H1 (cell line): ENCODE measurements around the gene CRX. TPM values are rescaled to one million over a fixed set of nuclear protein-coding genes. Genes with fewer than 3 reads are reported as not detected.

Experiments used
- CTCF ChIA-PET: fragments of 300-600 bp; sonication (Branson Sonifier 250); formaldehyde crosslinking; loops from one replicate; lab custom pipeline; 2021; ENCODE audit not compliant: partially characterized antibody; lab: Charles Lee
- POLR2A ChIA-PET: fragments of 300-600 bp; sonication (Branson Sonifier 250); formaldehyde crosslinking; loops from one replicate; lab custom pipeline; 2021; ENCODE audit warnings: inconsistent platforms; ENCODE audit not compliant: partially characterized antibody; lab: Charles Lee
- DNase-seq, 2 experiments: peaks; one replicate each; pipeline versions ENCODE4 v3.0.0 to v3.0.0-alpha.2; 2010 to 2022; ENCODE audit warnings: low spot score in 2 of 2, low read depth in 1 of 2, mixed read lengths in 1 of 2
- FAIRE-seq: peaks from 2 replicates; lab custom pipeline; 2011; peaks lifted over from hg19 to GRCh38; lab: Jason Lieb, UNC
- H2AFZ ChIP-seq: 2 replicates; pipeline ENCODE4 v1.8.1; 2012; ENCODE audit warnings: low read length, inconsistent platforms
- H2AK5ac ChIP-seq: 2 replicates; pipeline ENCODE4 v1.6.1; 2013; ENCODE audit warnings: low read depth, low read length
- H2BK120ac ChIP-seq: replicated peaks from 2 replicates; pipeline ENCODE3; 2013; ENCODE audit warnings: low read depth, low read length, inconsistent platforms
- H2BK12ac ChIP-seq: 2 replicates; pipeline ENCODE4 v1.6.1; 2013; ENCODE audit warnings: low read depth, low read length
- H2BK15ac ChIP-seq: 2 replicates; pipeline ENCODE4 v1.6.1; 2013; ENCODE audit warnings: low read length
- H2BK20ac ChIP-seq: 2 replicates; pipeline ENCODE4 v1.6.1; 2013; ENCODE audit warnings: low read length
- H2BK5ac ChIP-seq: 2 replicates; pipeline ENCODE4 v1.6.1; 2013; ENCODE audit warnings: low read depth, low read length
- H3K14ac ChIP-seq: 2 replicates; pipeline ENCODE4 v1.6.1; 2013; ENCODE audit warnings: inconsistent platforms; ENCODE audit not compliant: insufficient read length
- H3K18ac ChIP-seq: 2 replicates; pipeline ENCODE4 v1.6.1; 2013; ENCODE audit warnings: low read length; ENCODE audit errors: extremely low read depth
- H3K23ac ChIP-seq: 2 replicates; pipeline ENCODE4 v1.6.1; 2013; ENCODE audit warnings: inconsistent platforms; ENCODE audit not compliant: insufficient read length
- H3K23me2 ChIP-seq: 2 replicates; pipeline ENCODE4 v1.6.1; 2013; ENCODE audit warnings: low read depth, low read length
- H3K27ac ChIP-seq: 2 replicates; pipeline ENCODE4 v1.6.1; 2011; ENCODE audit warnings: low read depth, low read length, inconsistent platforms
- H3K27me3 ChIP-seq, 4 experiments: replicated peaks in 1 of 4; 1 replicate in 1 of 4; 2 replicates in 3 of 4; pipeline versions ENCODE4 v1.6.1 to v1.8.1; 2011 to 2013; ENCODE audit warnings: low read length in 3 of 4, mild to moderate bottlenecking in 3 of 4, inconsistent platforms in 2 of 4, mixed read lengths in 2 of 4, moderate library complexity in 1 of 4; ENCODE audit not compliant: control insufficient read depth in 3 of 4, insufficient read depth in 3 of 4; ENCODE audit errors: extremely low read depth in 1 of 4
- H3K36me3 ChIP-seq, 4 experiments: 2 replicates each; pipeline versions ENCODE4 v1.6.1 to v1.8.1; 2011 to 2013; ENCODE audit warnings: mild to moderate bottlenecking in 4 of 4, low read length in 3 of 4, moderate library complexity in 2 of 4, control low read depth in 1 of 4, inconsistent platforms in 1 of 4; ENCODE audit not compliant: insufficient read depth in 4 of 4, control insufficient read depth in 2 of 4
- H3K4ac ChIP-seq: replicated peaks from 2 replicates; pipeline ENCODE3; 2013; ENCODE audit warnings: low read length, low read depth, mixed read lengths, inconsistent platforms; ENCODE audit not compliant: insufficient read length
- H3K4me1 ChIP-seq, 4 experiments: replicated peaks in 1 of 4; 1 replicate in 1 of 4; 2 replicates in 3 of 4; pipeline versions ENCODE4 v1.6.1 to v1.8.1; 2011 to 2013; ENCODE audit warnings: low read length in 3 of 4, inconsistent platforms in 2 of 4, mixed read lengths in 1 of 4; ENCODE audit not compliant: insufficient read depth in 4 of 4, control insufficient read depth in 3 of 4
- H3K4me2 ChIP-seq, 2 experiments: 2 replicates each; pipeline versions ENCODE4 v1.6.1 to v1.8.1; 2011 to 2013; ENCODE audit warnings: low read depth in 2 of 2, low read length in 2 of 2, control low read depth in 1 of 2, inconsistent platforms in 1 of 2, mild to moderate bottlenecking in 1 of 2; ENCODE audit not compliant: insufficient read depth in 1 of 2
- H3K4me3 ChIP-seq, 4 experiments: fragments of 200-600, 300-600 bp in 1 of 4; sonication (generic), shearing (Covaris generic), sonication (Bioruptor Twin) in 1 of 4; 2 replicates each; pipeline versions ENCODE4 v1.5.1 to v1.8.1; 2011 to 2016; ENCODE audit warnings: low read length in 4 of 4, low read depth in 3 of 4, control low read depth in 2 of 4, inconsistent platforms in 2 of 4, mild to moderate bottlenecking in 2 of 4, mixed read lengths in 1 of 4, moderate library complexity in 1 of 4; ENCODE audit not compliant: insufficient read depth in 2 of 4; ENCODE audit errors: extremely low read depth in 1 of 4
- H3K56ac ChIP-seq: replicated peaks from 2 replicates; pipeline ENCODE3; 2013; ENCODE audit warnings: low read depth, mild to moderate bottlenecking, mixed read lengths, low read length, inconsistent platforms; ENCODE audit not compliant: insufficient read length
- H3K79me1 ChIP-seq: 2 replicates; pipeline ENCODE4 v1.6.1; 2013; ENCODE audit warnings: low read depth, low read length, control low read depth
- H3K79me2 ChIP-seq, 2 experiments: 2 replicates each; pipeline versions ENCODE4 v1.6.1 to v1.8.1; 2012 to 2013; ENCODE audit warnings: low read length in 2 of 2, mild to moderate bottlenecking in 2 of 2, inconsistent platforms in 1 of 2; ENCODE audit not compliant: insufficient read depth in 2 of 2, control insufficient read depth in 1 of 2
- H3K9ac ChIP-seq, 4 experiments: replicated peaks in 1 of 4; 1 replicate in 1 of 4; 2 replicates in 3 of 4; pipeline versions ENCODE4 v1.6.1 to v1.8.1; 2011 to 2013; ENCODE audit warnings: low read depth in 3 of 4, low read length in 3 of 4, control low read depth in 2 of 4, mild to moderate bottlenecking in 2 of 4, moderate library complexity in 2 of 4, inconsistent platforms in 1 of 4; ENCODE audit errors: extremely low read depth in 1 of 4
- H3K9me3 ChIP-seq, 2 experiments: 2 replicates each; pipeline versions ENCODE4 v1.6.1 to v1.8.1; 2012 to 2013; ENCODE audit warnings: mild to moderate bottlenecking in 2 of 2, moderate library complexity in 2 of 2, control low read depth in 1 of 2, inconsistent platforms in 1 of 2, low read depth in 1 of 2, low read length in 1 of 2, mixed read lengths in 1 of 2; ENCODE audit not compliant: insufficient read depth in 2 of 2
- H4K20me1 ChIP-seq, 2 experiments: replicated peaks in 1 of 2; 2 replicates each; pipeline versions ENCODE3 to v1.8.1; 2011 to 2013; ENCODE audit warnings: inconsistent platforms in 2 of 2, low read length in 2 of 2, mild to moderate bottlenecking in 1 of 2; ENCODE audit not compliant: insufficient read depth in 2 of 2, control insufficient read depth in 1 of 2
- H4K5ac ChIP-seq: 2 replicates; pipeline ENCODE4 v1.6.1; 2013; ENCODE audit warnings: low read length, low read depth, mixed read lengths, inconsistent platforms; ENCODE audit not compliant: insufficient read length
- H4K8ac ChIP-seq: 2 replicates; pipeline ENCODE4 v1.8.0; 2013; ENCODE audit warnings: mild to moderate bottlenecking, moderate library complexity, low read length, inconsistent platforms; ENCODE audit not compliant: insufficient read depth; ENCODE audit errors: extremely low read depth
- H4K91ac ChIP-seq: replicated peaks from 2 replicates; pipeline ENCODE3; 2013; ENCODE audit warnings: low read length, mixed read lengths, inconsistent platforms; ENCODE audit not compliant: insufficient read length
- KDM1A ChIP-seq: fragments of 200-600, 300-600 bp; sonication (generic); IDR thresholded peaks from 2 replicates; pipeline ENCODE4 v1.7.1; 2016; ENCODE audit warnings: mild to moderate bottlenecking, low read length, borderline replicate concordance
- SAP30 ChIP-seq: fragments of 300-600 bp; sonication (generic); IDR thresholded peaks from 2 replicates; pipeline ENCODE4 v1.7.1; 2012; ENCODE audit warnings: low read length, moderate library complexity, mild to moderate bottlenecking, inconsistent platforms; ENCODE audit not compliant: insufficient read depth, insufficient replicate concordance
- WGBS, 2 experiments: shearing (Covaris generic) in 1 of 2; methylation state at CpG; one replicate each; pipeline versions ENCODE4 v1.1.6 to v1.1.7; 2013 to 2015; ENCODE audit warnings: low lambda C conversion rate in 2 of 2, mixed read lengths in 2 of 2, inconsistent platforms in 1 of 2, low coverage in 1 of 2, missing lambda C conversion rate in 1 of 2; ENCODE audit not compliant: insufficient replicate concordance in 2 of 2, insufficient coverage in 1 of 2, insufficient read length in 1 of 2; ENCODE audit errors: extremely low coverage in 1 of 2, missing lambda C conversion rate in 1 of 2; 5-methylcytosine and 5-hydroxymethylcytosine counted together
- polyA plus RNA-seq, 7 experiments: library from polyadenylated mRNA; depleted of rRNA in 3 of 7; stranded (reverse) in 5 of 7; unstranded in 2 of 7; fragments of >200 nt in 5 of 7; fragments of 200-250 nt in 2 of 7; gene quantifications; 1 replicate in 5 of 7; 2 replicates in 1 of 7; 4 replicates in 1 of 7; pipeline versions ENCODE4 v1.2.1 to v1.2.3, GENCODE V29; 2011 to 2013; ENCODE audit warnings: missing spikeins in 2 of 7, mixed read lengths in 2 of 7
- total RNA-seq: library from RNA; stranded (reverse); fragmentation: NEBNext Ultra II Directional; extraction: Animal tissue kit (Norgen Biotek cat#: 25700); gene quantifications from 2 replicates; pipeline ENCODE4 v1.2.1, GENCODE V29; 2021

The CRX gene
- total and polyA plus RNA-seq, 2 of the 8 experiments (the other 6 are each of a cell fraction or from before 2014, with no cell fraction given) = 0.08 TPM; not detected in 1

- H3K9ac ChIP-seq = peak overlapping the region in 2 of 4 experiments; percentile 29 to 45; a peak in 2 of 7 replicates
Measured at GRCh38 chr19:47848425-47848822, 26.7 kb downstream of the CRX start.

More at GRCh38 chr19:47848425-47848822, 26.7 kb downstream of the CRX start:
- Histone ChIP-seq H4K5ac (peak overlapping the region; percentile 65), H3K23me2 (peaks cover 3% of the 10 kb centered on the region; the same call in 1 of the 2 replicates), H2AFZ (peak overlapping the region; percentile 54), H3K27ac (peak overlapping the region; percentile 83), H2AK5ac (no peak overlapping the region), H4K91ac (peak overlapping the region; percentile 77), H2BK20ac (peak overlapping the region; percentile 49), H3K27me3 (no peaks in the 10 kb centered on the region), H2BK5ac (peak overlapping the region; percentile 94), H4K8ac (no peak overlapping the region), H3K9me3 (no peaks in the 10 kb centered on the region), H3K79me2 (no peaks in the 10 kb centered on the region), H3K14ac (no peak overlapping the region), H3K4ac (peak overlapping the region; percentile 2), H3K18ac (peak overlapping the region; percentile 17; the same call in 1 of the 2 replicates), H3K79me1 (no peaks in the 10 kb centered on the region), H3K36me3 (no peaks in the 10 kb centered on the region), H2BK120ac (no peak overlapping the region), H3K4me2 (peak overlapping the region; percentile 75 to 83), H3K4me3 (peak overlapping the region; percentile 26 to 52 (median 34); a peak in 7 of 8 replicates), H3K56ac (no peak overlapping the region), H2BK15ac (peak overlapping the region; percentile 77; the same call in 1 of the 2 replicates), H2BK12ac (peak overlapping the region; percentile 95), H3K23ac (no peak overlapping the region), H3K4me1 (peaks cover 5 to 12% (median 8%) of the 10 kb centered on the region in 4 experiments; a peak in 5 of 7 replicates), H4K20me1 (no peaks in the 10 kb centered on the region)
- CTCF ChIA-PET = interaction anchor here (0.6 to 6.4 kb wide), 19 partner anchors 9 to 410 kb away, joined by 3 to 83 read pairs (median 4); partner anchors contain the start of gene CRX
- 61% methylated on average over 10 of the region's 10 CpGs; no CpG with 5 or more reads in 1 of the 2 experiments for WGBS, 2 experiments
- no peak for FAIRE-seq
- POLR2A ChIA-PET = interaction anchor here (1.5 to 2.7 kb wide), 7 partner anchors 9 to 60 kb away, joined by 3 to 31 read pairs (median 12); no protein-coding TSS in a partner anchor
- DNase-seq = no peak
- TF ChIP-seq KDM1A = peak; percentile 95; the same call in 1 of the 2 replicates
- TF ChIP-seq SAP30 = no peak
